CD4-positive, alpha-beta T cell treated with Interleukin-1 beta for 1 hour (primary cell): ENCODE results near the gene INSIG1.

Experiments
- DNase-seq, 2 donors: peaks; one replicate each; pipeline ENCODE4 v3.0.0-alpha.2; 2020 to 2022

Gene INSIG1

GRCh38 chr7:155285833-155286232 is 11.8 kb upstream of the INSIG1 start:
- no peak for DNase-seq

GRCh38 chr7:155286686-155287085 is 11.0 kb upstream of the INSIG1 start:
- DNase-seq, result no peak

DNA sequence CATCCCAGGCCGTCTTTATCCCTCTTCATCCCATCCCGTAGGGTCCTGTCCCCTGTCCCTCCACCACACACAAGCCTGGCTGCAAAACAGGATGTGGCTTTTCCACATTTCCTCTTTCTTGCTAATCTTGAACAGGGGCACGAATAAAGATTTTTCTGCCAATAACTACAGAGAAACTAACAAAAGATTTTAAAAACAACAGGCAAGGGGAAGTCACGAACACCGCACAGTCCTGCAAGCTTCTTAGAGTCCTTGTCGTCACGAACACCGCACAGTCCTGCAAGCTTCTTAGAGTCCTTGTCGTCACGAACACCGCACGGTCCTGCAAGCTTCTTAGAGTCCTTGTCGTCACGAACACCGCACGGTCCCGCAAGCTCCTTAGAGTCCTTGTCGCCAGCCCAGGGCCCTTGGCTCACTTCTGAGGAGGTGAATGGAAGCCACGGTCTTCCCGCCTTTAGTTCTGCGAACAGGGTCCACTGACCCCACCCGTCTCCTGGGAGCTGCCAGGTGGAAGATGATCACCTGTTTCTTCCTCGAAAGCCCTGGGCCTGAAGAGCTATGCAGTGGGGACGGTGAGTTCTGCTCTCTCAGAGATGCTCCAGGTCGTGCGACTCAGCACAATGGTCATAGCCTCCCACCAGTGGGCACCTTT is 10.3 kb upstream of the INSIG1 start:
- DNase-seq, result no peak

DNA sequence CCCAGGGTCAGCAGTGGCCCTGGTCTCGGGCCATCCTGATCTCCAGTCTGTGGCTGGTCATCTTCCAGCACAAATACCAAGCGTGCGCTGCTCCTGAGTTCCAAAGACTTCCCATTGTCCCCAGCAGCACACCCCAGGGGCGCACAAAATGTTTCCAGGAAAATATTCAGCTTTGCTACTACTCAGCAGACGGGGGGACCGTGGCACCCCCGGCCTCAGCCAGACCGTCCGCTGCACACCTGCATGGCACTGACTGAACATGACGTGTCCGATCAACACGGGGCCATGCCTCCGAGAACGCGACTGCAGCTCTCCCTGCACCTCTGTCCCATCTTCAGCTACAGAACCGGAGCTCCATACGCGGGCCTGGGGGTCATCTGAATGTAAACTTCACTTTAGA is 9.6 kb upstream of the INSIG1 start:
- DNase-seq, result no peak

GRCh38 chr7:155289107-155289506 is 8.6 kb upstream of the INSIG1 start:
- no peak for DNase-seq

- no peak for DNase-seq
Observed at GRCh38 chr7:155289949-155290501, 7.7 kb upstream of the INSIG1 start.

GRCh38 chr7:155291045-155291530 is 6.6 kb upstream of the INSIG1 start:
- DNase-seq, result peak in 1 of 2 donors; percentile 61

GRCh38 chr7:155291729-155292128 is 5.9 kb upstream of the INSIG1 start:
- DNase-seq, result no peak

DNA sequence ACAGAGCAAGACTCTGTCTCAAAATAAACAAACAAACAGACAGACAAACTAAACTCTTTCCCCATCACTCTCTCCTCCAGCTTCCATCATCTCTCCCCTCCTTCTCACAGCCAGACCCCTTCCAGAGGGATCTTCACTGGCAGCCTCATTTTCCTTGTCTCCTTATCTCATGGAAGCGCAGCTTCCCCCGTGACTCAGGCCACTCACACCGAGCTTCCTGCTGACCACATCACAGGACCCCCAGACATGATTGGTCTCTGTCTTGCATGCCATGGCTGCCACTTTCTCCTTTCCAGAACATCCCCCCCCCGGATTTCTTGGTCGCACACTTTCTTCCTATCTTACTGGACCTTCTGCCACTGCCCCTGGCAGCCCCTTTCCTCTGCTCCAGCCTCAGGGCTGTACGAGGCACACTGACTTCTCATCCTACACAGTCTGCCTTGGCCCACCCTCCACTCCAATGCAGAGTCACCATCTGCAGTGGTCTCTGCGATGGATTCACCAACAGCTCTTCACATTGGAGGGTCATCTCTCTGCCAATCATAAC is 4.9 kb upstream of the INSIG1 start:
- DNase-seq, result no peak

- DNase-seq, result peak in 1 of 2 donors; percentile 13
Observed at GRCh38 chr7:155293721-155294510, 3.8 kb upstream of the INSIG1 start.

- DNase-seq, result no peak
Observed at GRCh38 chr7:155294511-155294778, 3.2 kb upstream of the INSIG1 start.

GRCh38 chr7:155295511-155295910 is 2.2 kb upstream of the INSIG1 start:
- no peak for DNase-seq

- no peak for DNase-seq
Observed at GRCh38 chr7:155296006-155296787, 1.5 kb upstream of the INSIG1 start.

- DNase-seq, result peak; percentile 83 to 85
Observed at GRCh38 chr7:155296788-155297516, 726 bp upstream of the INSIG1 start.

DNA sequence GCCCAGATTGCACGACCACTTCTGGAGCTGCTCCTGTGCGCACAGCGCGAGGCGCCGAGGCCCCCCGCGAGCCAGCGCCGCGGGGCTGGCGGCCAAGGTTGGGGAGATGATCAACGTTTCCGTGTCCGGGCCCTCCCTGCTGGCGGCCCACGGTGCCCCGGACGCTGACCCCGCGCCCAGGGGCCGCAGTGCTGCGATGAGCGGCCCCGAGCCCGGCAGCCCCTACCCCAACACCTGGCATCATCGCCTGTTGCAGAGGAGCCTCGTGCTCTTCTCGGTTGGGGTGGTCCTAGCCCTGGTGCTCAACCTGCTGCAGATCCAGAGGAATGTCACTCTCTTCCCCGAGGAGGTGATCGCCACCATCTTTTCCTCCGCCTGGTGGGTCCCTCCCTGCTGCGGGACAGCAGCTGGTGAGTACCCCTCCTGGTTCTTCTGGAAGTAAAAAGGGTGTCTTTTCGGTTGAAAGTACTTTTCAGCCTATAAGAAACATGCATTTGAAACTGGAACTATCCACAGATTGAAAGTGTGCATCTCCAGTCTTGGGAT is 683 bp downstream of the INSIG1 start:
- peak in 1 of 2 donors; percentile 12 for DNase-seq

DNA sequence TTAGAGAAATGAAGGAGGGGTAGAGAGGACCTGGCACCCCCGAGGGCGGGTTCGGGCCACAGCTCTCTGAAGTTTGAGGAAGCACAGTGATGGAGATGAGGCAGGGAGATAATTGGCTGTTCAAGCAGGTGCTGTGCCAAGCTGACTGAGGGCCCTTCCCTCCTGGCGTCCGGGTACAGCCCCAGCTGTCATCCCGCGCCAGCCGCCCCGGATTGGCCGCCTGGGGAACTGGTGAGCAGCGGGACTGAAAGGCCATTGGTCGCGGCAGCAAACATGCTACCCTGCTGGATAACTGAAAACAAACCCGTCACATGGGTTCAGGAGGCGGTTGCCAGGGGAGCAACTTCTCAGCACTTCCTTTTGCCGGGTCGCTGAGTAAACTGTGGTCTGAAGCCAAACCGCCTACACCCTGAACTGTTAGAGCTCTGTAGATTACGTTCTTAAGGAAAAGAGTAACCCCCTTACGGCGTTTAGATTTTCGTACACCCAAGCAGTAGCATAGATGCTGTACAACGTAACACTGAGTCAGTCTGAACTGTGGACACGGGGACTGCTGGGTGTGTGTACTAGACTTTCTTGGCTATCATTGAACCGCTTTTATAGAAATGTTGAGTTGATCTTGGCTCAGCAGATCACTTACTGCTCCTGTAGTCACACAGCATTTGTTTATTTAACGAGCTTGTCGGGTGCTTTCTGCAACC is 1.3 kb downstream of the INSIG1 start:
- DNase-seq, result peak; percentile 97

- peak; percentile 27 to 49 for DNase-seq
Observed at GRCh38 chr7:155299535-155300202, 2.0 kb downstream of the INSIG1 start.

DNA sequence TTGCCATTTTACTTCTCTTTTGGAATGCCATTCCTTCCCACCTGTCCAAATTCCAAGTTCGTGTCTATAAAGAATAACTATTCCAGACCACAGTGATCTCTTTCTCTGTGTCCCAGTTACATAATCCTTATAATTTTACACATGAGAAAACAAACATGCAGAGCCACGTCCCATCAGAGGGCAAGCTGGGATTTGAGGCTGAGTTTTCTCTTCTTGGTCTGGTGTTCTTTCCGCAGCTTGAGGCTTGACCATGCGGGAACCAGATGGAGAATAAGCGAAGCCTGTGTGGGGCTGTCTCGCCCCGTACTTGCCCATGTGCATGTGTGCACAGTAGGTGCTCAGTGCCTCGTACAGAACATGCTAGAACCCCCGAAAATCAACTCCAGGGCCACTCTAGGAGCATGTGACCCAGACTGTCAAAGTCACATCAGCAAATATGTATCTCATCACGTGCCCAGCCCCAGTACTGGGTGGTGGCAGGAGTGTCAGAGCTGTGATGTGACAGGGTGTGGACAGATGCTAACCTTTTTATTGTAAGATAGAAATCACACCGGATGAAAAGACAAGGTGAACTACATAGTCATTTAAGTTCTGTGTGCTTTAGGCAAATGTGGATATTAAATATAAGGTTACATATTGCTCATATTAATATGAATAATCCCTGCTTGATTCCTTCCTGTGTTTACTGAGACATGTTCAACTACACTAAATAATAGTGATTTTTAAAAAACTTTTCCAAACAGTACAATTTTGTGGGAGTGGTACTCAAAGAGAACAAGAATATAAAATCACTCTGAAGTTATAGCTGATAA is 3.2 kb downstream of the INSIG1 start:
- peak; percentile 16 to 39 for DNase-seq

DNA sequence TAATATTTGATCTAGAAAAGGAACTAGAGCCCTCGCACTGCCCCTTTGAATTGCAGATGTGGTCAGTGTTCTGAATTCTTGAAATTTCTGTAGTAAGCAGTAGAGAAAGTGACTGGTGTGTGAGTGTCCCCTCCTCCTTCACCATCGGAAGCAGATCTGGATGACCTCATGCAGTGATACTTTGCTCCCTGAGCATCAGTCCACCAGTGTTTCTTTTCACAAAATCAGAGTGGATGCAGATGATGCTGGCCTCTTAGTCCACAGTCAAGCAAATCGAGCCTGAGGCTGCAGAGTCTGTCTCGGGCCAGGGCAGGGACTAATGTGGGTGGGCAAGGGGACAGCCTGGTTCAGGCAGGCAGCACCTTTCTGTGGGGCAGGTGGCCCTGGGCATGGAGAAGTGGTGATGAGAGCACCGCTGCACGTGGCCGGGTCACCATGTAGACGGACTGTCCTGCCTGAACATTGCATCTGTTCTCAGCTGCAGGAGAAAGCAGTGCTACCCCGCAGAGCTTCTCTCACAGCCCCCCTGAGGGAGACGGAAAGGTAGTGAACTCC is 5.4 kb downstream of the INSIG1 start:
- DNase-seq, result no peak

DNA sequence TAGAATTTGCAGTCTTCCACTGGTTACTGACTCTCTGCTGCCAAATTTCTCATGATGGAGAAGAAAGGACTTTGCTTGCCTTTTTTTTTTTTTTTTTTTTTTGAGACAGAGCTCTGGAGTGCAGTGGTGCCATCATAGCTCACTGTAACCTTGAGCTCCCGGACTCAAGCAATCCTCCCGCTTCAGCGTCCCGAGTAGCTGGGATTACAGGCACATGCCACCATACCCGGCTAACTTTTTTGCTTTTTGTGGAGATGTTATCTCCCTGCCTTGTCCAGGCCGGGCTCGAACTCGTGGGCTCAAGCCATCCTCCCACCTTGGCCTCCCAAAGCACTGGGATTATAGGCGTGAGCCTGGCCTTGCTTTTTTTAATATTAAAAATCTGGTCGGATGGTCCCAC is 6.2 kb downstream of the INSIG1 start:
- DNase-seq, result no peak
